Measurements from ENCODE around the gene CCDC187. TPM values are rescaled to one million over a fixed set of nuclear protein-coding genes. Genes with fewer than 3 reads are reported as not detected.

The CCDC187 gene
- total RNA-seq, 1 experiment from 2014 or later = 2.7 TPM

DNA sequence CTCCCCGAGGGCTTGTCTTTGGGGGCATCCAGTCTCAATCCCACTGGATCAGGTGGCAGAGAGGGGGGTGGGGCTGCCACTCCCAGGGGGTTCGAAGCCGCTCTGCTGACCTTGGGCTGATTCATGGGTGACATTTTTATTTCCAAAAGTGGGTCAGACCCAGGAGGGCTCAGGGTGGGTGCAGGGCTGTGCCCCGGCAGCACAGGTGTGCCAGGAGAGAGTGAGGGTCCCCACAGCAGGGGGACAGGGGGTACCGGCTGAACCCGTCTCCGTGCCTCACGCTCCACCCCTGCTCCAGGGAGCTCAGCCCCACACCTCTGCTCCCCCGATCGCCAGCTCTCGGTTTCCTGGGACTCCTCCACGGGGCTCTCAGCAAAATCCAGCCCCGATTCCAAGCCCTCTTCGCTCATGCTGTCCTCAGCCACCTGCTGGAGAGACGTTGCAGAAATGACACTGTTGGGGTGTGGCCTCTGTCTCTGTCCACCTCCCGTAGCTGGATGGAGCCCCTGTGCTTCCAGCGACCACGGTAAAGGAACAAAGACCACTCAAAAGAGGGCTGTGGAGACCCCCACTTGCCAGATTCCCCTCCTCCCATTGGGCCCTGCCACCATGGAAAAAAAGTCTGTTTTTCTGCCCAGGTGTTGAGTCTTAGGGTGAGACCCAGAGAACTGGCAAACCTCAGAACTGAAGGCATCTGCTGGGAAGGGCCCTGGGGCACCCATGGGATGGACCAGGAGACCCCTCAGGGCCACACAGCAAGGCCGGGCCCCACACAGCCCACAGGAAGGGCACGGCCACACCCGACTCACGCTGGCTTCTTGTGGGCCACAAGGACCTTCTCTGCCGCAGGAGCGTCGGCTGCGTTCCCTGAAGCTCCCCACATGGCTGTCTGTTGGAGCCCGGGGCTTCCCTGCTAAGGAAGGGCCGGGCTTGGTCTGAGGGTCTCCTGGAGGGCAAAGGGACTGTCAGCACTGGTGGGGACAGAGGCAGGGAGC, 47.7 kb downstream of the CCDC187 start:
- no peak overlapping the region for H3K4me2 ChIP-seq
- intact Hi-C loops (cut with micrococcal nuclease; ENCODE audit: unreplicated experiment) = no loop called here
- H3F3A ChIP-seq (ENCODE audit: insufficient read depth, low read depth) = no peaks in the 10 kb centered on the region
- H3K9me3 ChIP-seq (ENCODE audit: insufficient read depth, low read depth) = no peaks in the 10 kb centered on the region
- no peak overlapping the region for H3K4me3 ChIP-seq
- H3K27me3 ChIP-seq (ENCODE audit: insufficient read depth, low read depth) = peaks cover 54% of the 10 kb centered on the region
- no peaks in the 10 kb centered on the region for H3K4me1 ChIP-seq (replicated peaks; ENCODE audit: insufficient read depth)
- no peaks in the 10 kb centered on the region for H3K36me3 ChIP-seq (ENCODE audit: low read depth)
- H4K20me1 ChIP-seq (ENCODE audit: insufficient read depth) = no peaks in the 10 kb centered on the region
- TF ChIP-seq, protein P1, sequence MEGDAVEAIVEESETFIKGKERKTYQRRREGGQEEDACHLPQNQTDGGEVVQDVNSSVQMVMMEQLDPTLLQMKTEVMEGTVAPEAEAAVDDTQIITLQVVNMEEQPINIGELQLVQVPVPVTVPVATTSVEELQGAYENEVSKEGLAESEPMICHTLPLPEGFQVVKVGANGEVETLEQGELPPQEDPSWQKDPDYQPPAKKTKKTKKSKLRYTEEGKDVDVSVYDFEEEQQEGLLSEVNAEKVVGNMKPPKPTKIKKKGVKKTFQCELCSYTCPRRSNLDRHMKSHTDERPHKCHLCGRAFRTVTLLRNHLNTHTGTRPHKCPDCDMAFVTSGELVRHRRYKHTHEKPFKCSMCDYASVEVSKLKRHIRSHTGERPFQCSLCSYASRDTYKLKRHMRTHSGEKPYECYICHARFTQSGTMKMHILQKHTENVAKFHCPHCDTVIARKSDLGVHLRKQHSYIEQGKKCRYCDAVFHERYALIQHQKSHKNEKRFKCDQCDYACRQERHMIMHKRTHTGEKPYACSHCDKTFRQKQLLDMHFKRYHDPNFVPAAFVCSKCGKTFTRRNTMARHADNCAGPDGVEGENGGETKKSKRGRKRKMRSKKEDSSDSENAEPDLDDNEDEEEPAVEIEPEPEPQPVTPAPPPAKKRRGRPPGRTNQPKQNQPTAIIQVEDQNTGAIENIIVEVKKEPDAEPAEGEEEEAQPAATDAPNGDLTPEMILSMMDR (conservative IDR thresholded peaks at IDR 0.05) = peak; percentile 59; the same call in 1 of the 2 replicates
- no peak for TF ChIP-seq EZH2 (IDR thresholded peaks at IDR 0.05; ENCODE audit: low read depth)
- no peak for DNase-seq
- no peaks in the 10 kb centered on the region for H3K9me2 ChIP-seq (ENCODE audit: insufficient read depth)
- no peaks in the 10 kb centered on the region for H3K79me2 ChIP-seq (ENCODE audit: low read depth)
- ChIA-PET POLR2A (ENCODE audit: unreplicated experiment) (interaction anchor here (0.7 kb wide), 1 partner anchor 8 kb away, joined by 5 read pairs; no protein-coding TSS in a partner anchor), CTCF (no interaction called here)
- H2AFZ ChIP-seq = no peak overlapping the region
- no peak overlapping the region for H3K27ac ChIP-seq
- no TSS peak for BruUV-seq (replicated peaks)

DNA sequence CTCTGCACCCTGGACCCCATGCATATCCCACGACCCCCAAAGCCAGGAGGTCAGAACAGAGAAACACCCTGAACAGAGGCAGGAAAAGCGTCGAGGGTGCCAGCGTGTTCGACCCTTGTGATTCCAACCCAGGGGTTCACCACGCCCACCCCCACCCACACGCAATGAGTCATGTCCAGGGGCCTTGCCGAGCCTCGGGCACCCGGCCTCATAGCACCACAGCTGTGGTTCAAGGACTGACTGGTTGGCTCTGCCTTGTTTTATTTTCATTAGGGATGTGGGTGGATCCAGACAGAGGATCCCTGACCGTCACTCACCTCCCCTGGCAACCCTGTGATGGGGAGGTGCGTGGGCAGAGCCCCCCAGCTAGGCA, 48.7 kb downstream of the CCDC187 start:
- no peak overlapping the region for H3K4me2 ChIP-seq

DNA sequence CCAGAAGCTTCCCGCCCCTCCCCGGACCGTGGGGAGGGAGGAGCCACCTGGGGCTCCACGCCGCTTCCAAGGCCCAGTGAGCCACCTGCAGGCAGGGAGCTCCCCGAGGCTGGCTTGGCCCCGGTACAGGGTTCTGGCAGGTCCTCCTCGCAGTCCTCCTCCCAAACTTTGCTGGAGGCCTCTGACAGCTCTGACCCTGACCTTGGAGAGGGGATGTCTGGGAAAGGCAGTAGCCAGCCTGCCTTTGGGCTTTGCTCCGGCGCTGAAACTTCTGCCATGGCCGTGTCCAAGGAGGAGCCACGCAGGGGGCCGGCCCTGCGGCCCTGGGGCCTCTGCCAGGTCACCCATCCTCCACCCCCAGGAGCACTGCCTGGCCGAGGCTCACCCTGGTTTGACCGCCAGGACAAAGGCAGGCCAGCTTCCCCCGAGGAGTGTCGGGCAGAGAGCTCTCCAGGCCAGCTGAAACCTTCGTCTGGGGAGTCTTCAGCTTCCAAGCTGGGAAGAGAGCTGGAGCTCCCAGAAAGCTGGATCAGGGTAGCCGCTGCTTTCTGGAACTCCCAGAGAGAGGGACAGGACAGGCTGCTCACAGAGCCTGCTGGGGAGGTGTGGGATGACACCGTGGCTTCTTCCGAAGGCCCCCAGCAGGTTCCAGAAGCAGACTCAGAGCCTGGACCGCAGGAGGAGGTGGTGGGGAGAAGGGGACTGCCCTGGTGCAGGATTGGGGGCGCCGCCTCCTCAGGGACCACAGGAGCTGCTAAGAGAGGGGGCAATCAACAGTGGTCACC, 49.3 kb downstream of the CCDC187 start:
- Histone ChIP-seq H3K4me1 (replicated peaks; ENCODE audit: insufficient read depth) (no peaks in the 10 kb centered on the region), H3K27me3 (ENCODE audit: insufficient read depth, low read depth) (peaks cover 56% of the 10 kb centered on the region), H3K4me3 (no peak overlapping the region), H3K9me3 (ENCODE audit: insufficient read depth, low read depth) (no peaks in the 10 kb centered on the region), H3K4me2 (no peak overlapping the region), H3K9me2 (ENCODE audit: insufficient read depth) (no peaks in the 10 kb centered on the region), H3K36me3 (ENCODE audit: low read depth) (no peaks in the 10 kb centered on the region), H4K20me1 (ENCODE audit: insufficient read depth) (no peaks in the 10 kb centered on the region), H3F3A (ENCODE audit: insufficient read depth, low read depth) (no peaks in the 10 kb centered on the region), H2AFZ (no peak overlapping the region), H3K27ac (no peak overlapping the region), H3K79me2 (ENCODE audit: low read depth) (no peaks in the 10 kb centered on the region)
- POLR2A ChIA-PET (ENCODE audit: unreplicated experiment) = interaction anchor here (0.5 kb wide), 1 partner anchor 782 kb away, joined by 5 read pairs; no protein-coding TSS in a partner anchor
- BruUV-seq (replicated peaks) = no TSS peak
- DNase-seq = peak in 1 of 2 experiments; percentile 38
- TF ChIP-seq, protein P1 (conservative IDR thresholded peaks at IDR 0.05) = no peak
- no peak for TF ChIP-seq EZH2 (IDR thresholded peaks at IDR 0.05; ENCODE audit: low read depth)
- CTCF ChIA-PET = interaction anchor here (0.6 kb wide), 1 partner anchor 180 kb away, joined by 5 read pairs; no protein-coding TSS in a partner anchor
- intact Hi-C loops (cut with micrococcal nuclease; ENCODE audit: unreplicated experiment) = no loop called here

More for the DNA sequence above, 48.7 kb downstream of the CCDC187 start:
- Histone ChIP-seq H3K4me1 (replicated peaks; ENCODE audit: insufficient read depth) (no peaks in the 10 kb centered on the region), H3K27me3 (ENCODE audit: insufficient read depth, low read depth) (peaks cover 54% of the 10 kb centered on the region), H4K20me1 (ENCODE audit: insufficient read depth) (no peaks in the 10 kb centered on the region), H2AFZ (no peak overlapping the region), H3K9me2 (ENCODE audit: insufficient read depth) (no peaks in the 10 kb centered on the region), H3K36me3 (ENCODE audit: low read depth) (no peaks in the 10 kb centered on the region), H3F3A (ENCODE audit: insufficient read depth, low read depth) (no peaks in the 10 kb centered on the region), H3K79me2 (ENCODE audit: low read depth) (no peaks in the 10 kb centered on the region), H3K9me3 (ENCODE audit: insufficient read depth, low read depth) (no peaks in the 10 kb centered on the region), H3K27ac (no peak overlapping the region), H3K4me3 (no peak overlapping the region)
- intact Hi-C loops (cut with micrococcal nuclease; ENCODE audit: unreplicated experiment) = no loop called here
- no peak for DNase-seq
- BruUV-seq (replicated peaks) = no TSS peak
- TF ChIP-seq, protein P1 (conservative IDR thresholded peaks at IDR 0.05) = no peak
- TF ChIP-seq EZH2 (IDR thresholded peaks at IDR 0.05; ENCODE audit: low read depth) = no peak
- ChIA-PET CTCF (no interaction called here), POLR2A (ENCODE audit: unreplicated experiment) (interaction anchor here (0.5 kb wide), 1 partner anchor 782 kb away, joined by 5 read pairs; no protein-coding TSS in a partner anchor)
